Measurements from ENCODE around the gene S100A2. TPM values are rescaled to one million over a fixed set of nuclear protein-coding genes. Genes with fewer than 3 reads are reported as not detected.
A peak's percentile ranks its signal among the peaks of the same experiment; 100 is the strongest.

The S100A2 gene
- total RNA-seq, 1 donor from 2014 or later: 3.8 TPM

DNA sequence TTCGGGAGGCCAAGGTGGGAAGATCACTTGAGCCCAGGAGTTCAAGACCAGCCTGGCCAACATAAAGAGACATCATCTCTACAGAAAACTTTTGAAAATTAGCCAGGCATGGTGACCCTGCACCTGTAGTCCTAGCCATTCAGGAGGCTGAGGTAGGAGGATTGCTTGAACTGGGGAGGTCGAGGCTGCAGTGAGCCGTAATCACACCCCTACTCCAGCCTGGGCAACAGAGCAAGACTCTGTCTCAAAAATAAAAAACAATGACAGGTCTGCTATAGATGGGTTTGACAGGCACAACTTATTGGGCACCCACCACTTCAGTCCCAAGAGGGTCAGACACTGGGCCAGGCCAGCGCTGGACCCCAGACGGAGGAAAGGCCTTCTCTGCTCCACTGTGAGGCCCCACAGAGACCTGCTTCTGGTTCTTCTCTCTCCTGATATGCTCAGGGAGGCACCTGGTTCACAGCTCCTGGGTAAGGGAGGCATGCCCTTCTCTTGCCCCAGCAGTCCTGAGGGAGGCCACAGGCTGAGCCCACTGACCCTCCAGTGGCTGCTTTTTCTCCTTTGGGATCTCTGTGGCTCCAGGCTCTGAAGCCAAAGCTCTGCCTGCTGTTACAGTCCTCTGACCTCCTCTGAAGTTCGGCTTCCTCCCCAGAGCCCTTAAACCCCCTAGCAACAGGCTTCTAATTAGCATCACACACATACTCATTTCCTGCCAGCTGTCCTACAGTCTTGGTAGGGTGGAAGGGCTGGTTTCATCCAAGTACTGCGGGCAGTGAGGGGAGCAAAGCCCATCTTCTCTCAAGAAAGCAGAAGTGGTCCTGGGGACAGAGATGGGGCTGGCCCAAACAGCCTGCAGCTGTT is 32.9 kb upstream of the S100A2 start:
- Histone ChIP-seq H3K79me2 (ENCODE audit: insufficient read depth, low read length) (no peaks in the 10 kb centered on the region), H3K27ac (ENCODE audit: low read depth, low read length) (peak overlapping the region; percentile 41), H3K4me2 (ENCODE audit: low read length) (peak overlapping the region; percentile 54), H4K20me1 (ENCODE audit: insufficient read depth, low read length) (no peaks in the 10 kb centered on the region), H3K4me1 (ENCODE audit: insufficient read depth, low read length) (peaks cover 20% of the 10 kb centered on the region), H3K27me3 (ENCODE audit: insufficient read depth, low read length) (no peaks in the 10 kb centered on the region), H3K9ac (ENCODE audit: low read length) (peak overlapping the region; percentile 38), H3K9me3 (ENCODE audit: insufficient read depth, low read depth, low read length) (no peaks in the 10 kb centered on the region), H3K4me3 (ENCODE audit: insufficient read depth, low read depth, low read length) (peak overlapping the region; percentile 12), H2AFZ (ENCODE audit: low read depth, low read length) (no peak overlapping the region), H3K36me3 (ENCODE audit: insufficient read depth, low read length) (no peaks in the 10 kb centered on the region)
- no peaks in the 10 kb centered on the region for H3K27me3 Mint-ChIP-seq (ENCODE audit: low read depth, unreplicated experiment)
- TF ChIP-seq EZH2 (IDR thresholded peaks at IDR 0.05; ENCODE audit: insufficient read depth, low read length): no peak
- TF ChIP-seq, protein P1, sequence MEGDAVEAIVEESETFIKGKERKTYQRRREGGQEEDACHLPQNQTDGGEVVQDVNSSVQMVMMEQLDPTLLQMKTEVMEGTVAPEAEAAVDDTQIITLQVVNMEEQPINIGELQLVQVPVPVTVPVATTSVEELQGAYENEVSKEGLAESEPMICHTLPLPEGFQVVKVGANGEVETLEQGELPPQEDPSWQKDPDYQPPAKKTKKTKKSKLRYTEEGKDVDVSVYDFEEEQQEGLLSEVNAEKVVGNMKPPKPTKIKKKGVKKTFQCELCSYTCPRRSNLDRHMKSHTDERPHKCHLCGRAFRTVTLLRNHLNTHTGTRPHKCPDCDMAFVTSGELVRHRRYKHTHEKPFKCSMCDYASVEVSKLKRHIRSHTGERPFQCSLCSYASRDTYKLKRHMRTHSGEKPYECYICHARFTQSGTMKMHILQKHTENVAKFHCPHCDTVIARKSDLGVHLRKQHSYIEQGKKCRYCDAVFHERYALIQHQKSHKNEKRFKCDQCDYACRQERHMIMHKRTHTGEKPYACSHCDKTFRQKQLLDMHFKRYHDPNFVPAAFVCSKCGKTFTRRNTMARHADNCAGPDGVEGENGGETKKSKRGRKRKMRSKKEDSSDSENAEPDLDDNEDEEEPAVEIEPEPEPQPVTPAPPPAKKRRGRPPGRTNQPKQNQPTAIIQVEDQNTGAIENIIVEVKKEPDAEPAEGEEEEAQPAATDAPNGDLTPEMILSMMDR (IDR thresholded peaks at IDR 0.05; ENCODE audit: insufficient read depth, low read depth, low read length): no peak
- no peaks in the 10 kb centered on the region for H3K36me3 Mint-ChIP-seq (ENCODE audit: low read depth, unreplicated experiment)
- FAIRE-seq (no peak), DNase-seq (ENCODE audit: low read depth) (peak; percentile 58)
- H3K4me3 Mint-ChIP-seq (ENCODE audit: unreplicated experiment): no peak overlapping the region
- H3K27ac Mint-ChIP-seq (ENCODE audit: unreplicated experiment): peak overlapping the region; percentile 45
- H3K9me3 Mint-ChIP-seq (ENCODE audit: unreplicated experiment): peaks cover 2% of the 10 kb centered on the region
- H3K4me1 Mint-ChIP-seq (ENCODE audit: low read depth, unreplicated experiment): peaks cover 8% of the 10 kb centered on the region

GRCh38 chr1:153597206-153597605 is 31.6 kb upstream of the S100A2 start:
- TF ChIP-seq EZH2 (IDR thresholded peaks at IDR 0.05; ENCODE audit: insufficient read depth, low read length): no peak
- TF ChIP-seq, protein P1 (IDR thresholded peaks at IDR 0.05; ENCODE audit: insufficient read depth, low read depth, low read length): no peak
- Histone ChIP-seq H3K4me1 (ENCODE audit: insufficient read depth, low read length) (peaks cover 20% of the 10 kb centered on the region), H3K4me2 (ENCODE audit: low read length) (no peak overlapping the region), H3K27me3 (ENCODE audit: insufficient read depth, low read length) (no peaks in the 10 kb centered on the region), H3K79me2 (ENCODE audit: insufficient read depth, low read length) (no peaks in the 10 kb centered on the region), H2AFZ (ENCODE audit: low read depth, low read length) (no peak overlapping the region), H3K4me3 (ENCODE audit: insufficient read depth, low read depth, low read length) (no peak overlapping the region), H3K27ac (ENCODE audit: low read depth, low read length) (no peak overlapping the region), H3K9ac (ENCODE audit: low read length) (no peak overlapping the region), H3K36me3 (ENCODE audit: insufficient read depth, low read length) (no peaks in the 10 kb centered on the region), H3K9me3 (ENCODE audit: insufficient read depth, low read depth, low read length) (no peaks in the 10 kb centered on the region), H4K20me1 (ENCODE audit: insufficient read depth, low read length) (no peaks in the 10 kb centered on the region)
- Mint-ChIP-seq H3K4me1 (ENCODE audit: low read depth, unreplicated experiment) (peaks cover 8% of the 10 kb centered on the region), H3K36me3 (ENCODE audit: low read depth, unreplicated experiment) (no peaks in the 10 kb centered on the region), H3K9me3 (ENCODE audit: unreplicated experiment) (peaks cover 2% of the 10 kb centered on the region), H3K27ac (ENCODE audit: unreplicated experiment) (peak overlapping the region; percentile 67), H3K4me3 (ENCODE audit: unreplicated experiment) (no peak overlapping the region), H3K27me3 (ENCODE audit: low read depth, unreplicated experiment) (no peaks in the 10 kb centered on the region)
- peak; percentile 59 for DNase-seq (ENCODE audit: low read depth)
- no peak for FAIRE-seq

- Histone ChIP-seq H3K4me1 (ENCODE audit: insufficient read depth, low read length) (peaks cover 6% of the 10 kb centered on the region), H3K79me2 (ENCODE audit: insufficient read depth, low read length) (no peaks in the 10 kb centered on the region), H3K27ac (ENCODE audit: low read depth, low read length) (no peak overlapping the region), H3K4me3 (ENCODE audit: insufficient read depth, low read depth, low read length) (no peak overlapping the region), H2AFZ (ENCODE audit: low read depth, low read length) (no peak overlapping the region), H3K27me3 (ENCODE audit: insufficient read depth, low read length) (no peaks in the 10 kb centered on the region), H3K9ac (ENCODE audit: low read length) (peak overlapping the region; percentile 33), H4K20me1 (ENCODE audit: insufficient read depth, low read length) (no peaks in the 10 kb centered on the region), H3K9me3 (ENCODE audit: insufficient read depth, low read depth, low read length) (no peaks in the 10 kb centered on the region), H3K36me3 (ENCODE audit: insufficient read depth, low read length) (no peaks in the 10 kb centered on the region), H3K4me2 (ENCODE audit: low read length) (peak overlapping the region; percentile 9)
- Mint-ChIP-seq H3K4me3 (ENCODE audit: unreplicated experiment) (no peak overlapping the region), H3K27me3 (ENCODE audit: low read depth, unreplicated experiment) (no peaks in the 10 kb centered on the region), H3K27ac (ENCODE audit: unreplicated experiment) (no peak overlapping the region), H3K9me3 (ENCODE audit: unreplicated experiment) (peaks cover 2% of the 10 kb centered on the region), H3K36me3 (ENCODE audit: low read depth, unreplicated experiment) (no peaks in the 10 kb centered on the region), H3K4me1 (ENCODE audit: low read depth, unreplicated experiment) (peaks cover 3% of the 10 kb centered on the region)
- DNase-seq (ENCODE audit: low read depth): no peak
- no peak for FAIRE-seq
- no peak for TF ChIP-seq EZH2 (IDR thresholded peaks at IDR 0.05; ENCODE audit: insufficient read depth, low read length)
- TF ChIP-seq, protein P1 (IDR thresholded peaks at IDR 0.05; ENCODE audit: insufficient read depth, low read depth, low read length): no peak
Measured at GRCh38 chr1:153592748-153593147, 27.1 kb upstream of the S100A2 start.

All from astrocyte (in vitro differentiated cells and primary cell).